LNCAP (cell line): ENCODE results near the gene ITK.

ENCODE experiments used
- TF ChIP-seq, protein P1 (sequence below): fragments of 450-650 bp; IDR thresholded peaks from 2 replicates; pipeline ENCODE4 v1.5.1; 2017; ENCODE audit warnings: mild to moderate bottlenecking

Gene ITK

DNA sequence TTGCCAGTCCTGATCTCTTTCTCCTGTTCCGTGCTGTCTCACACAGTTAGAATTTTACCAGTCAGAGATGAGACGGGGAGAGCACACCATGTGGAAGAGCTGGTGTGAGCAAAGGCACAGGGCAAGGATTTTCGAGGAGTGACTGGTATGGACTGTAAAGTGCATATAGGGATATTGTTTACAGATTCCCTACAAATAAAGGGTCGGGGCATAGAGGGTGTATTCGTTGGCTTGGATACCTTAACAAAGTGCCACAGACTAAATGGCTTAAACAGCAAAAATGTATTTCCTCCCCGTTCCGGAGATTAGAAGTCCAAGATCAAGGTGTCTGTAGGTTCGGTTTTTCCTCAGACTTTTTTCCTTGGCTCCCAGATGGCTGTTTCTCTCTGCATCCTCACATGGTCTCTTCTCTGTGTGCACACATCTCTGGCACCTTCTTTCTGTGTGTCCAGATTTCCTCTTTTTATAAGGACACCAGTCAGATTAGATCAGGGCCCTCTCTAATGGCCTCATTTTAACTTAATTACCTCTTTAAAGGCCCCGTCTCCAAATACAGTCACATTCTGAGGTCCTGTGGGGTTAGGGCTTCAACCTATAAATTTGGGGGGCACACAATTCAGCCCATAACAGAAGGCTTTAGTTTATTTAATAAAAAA lies 108.7 kb downstream of the ITK start:
- TF ChIP-seq, protein P1, sequence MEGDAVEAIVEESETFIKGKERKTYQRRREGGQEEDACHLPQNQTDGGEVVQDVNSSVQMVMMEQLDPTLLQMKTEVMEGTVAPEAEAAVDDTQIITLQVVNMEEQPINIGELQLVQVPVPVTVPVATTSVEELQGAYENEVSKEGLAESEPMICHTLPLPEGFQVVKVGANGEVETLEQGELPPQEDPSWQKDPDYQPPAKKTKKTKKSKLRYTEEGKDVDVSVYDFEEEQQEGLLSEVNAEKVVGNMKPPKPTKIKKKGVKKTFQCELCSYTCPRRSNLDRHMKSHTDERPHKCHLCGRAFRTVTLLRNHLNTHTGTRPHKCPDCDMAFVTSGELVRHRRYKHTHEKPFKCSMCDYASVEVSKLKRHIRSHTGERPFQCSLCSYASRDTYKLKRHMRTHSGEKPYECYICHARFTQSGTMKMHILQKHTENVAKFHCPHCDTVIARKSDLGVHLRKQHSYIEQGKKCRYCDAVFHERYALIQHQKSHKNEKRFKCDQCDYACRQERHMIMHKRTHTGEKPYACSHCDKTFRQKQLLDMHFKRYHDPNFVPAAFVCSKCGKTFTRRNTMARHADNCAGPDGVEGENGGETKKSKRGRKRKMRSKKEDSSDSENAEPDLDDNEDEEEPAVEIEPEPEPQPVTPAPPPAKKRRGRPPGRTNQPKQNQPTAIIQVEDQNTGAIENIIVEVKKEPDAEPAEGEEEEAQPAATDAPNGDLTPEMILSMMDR, result no peak

DNA sequence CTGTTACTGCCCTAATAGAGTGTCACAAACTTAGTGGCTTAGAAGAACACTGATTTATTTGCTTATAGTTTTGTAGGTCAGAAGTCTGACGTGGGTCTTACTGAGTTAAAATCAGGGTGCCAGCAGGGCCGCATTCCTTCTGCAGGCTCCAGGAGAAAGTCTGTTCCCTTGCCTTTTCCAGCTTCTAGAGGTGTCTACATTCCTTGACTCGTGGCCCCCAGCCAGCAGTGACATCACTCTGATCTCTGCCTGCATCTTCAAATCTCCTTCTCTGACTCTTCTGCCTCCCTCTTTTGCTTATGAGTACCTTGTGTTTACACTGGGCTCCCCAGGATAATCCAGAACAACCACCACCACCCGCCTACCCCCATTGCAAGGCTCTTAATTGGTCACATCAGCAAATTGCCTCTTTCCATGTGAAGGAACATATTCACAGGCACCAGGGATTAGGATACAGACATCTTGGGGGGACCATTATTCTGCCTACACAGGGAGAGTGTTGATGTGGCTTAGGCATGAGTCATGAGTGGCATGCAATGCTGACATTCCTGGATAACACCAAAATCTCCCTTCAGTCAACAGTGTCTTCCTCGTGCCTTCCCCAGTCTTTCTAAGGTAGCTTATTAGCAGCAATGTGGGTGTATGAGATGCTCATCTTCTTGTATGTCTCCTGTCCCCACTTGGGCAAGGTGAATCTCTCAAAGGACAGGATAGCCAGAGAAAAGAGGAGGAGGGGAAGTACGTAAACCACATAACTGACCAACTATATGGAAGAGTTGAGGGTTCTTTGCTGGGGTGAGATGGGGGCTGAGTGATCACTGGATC lies 109.7 kb downstream of the ITK start:
- TF ChIP-seq, protein P1, result no peak

DNA sequence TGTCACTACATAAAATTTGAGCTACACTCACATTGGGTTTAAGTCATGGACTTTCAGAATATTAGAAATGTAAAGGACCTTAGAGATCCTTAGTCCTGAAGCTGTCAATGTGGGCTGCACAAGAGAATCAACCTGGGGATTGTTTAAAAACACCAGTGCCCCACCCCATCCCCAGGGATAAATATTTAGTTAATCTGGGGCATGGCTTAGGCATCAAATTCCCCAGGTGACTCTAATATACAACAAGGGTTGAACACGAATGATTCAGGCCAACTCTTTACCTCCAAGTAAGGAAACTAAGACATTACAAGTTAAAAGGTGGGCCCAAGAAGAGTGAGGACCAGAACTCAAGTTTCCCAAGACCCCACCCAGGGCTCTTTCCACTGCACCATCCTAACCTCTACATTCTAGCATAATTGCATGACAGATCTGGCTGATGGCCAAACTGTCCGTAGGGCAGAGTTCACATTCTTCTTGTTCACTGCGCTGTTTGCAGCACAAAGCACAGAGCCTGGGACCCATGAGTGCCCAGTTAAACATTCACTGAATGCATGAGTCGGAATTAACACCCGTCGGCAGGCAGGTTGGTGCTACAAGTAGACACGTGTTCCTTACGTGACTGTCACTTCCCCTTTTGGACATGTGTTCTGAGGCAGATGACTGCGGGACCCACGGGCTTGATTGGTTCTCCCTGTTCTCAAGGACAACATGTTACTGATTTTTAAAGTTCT lies 110.5 kb downstream of the ITK start:
- TF ChIP-seq, protein P1, result no peak

DNA sequence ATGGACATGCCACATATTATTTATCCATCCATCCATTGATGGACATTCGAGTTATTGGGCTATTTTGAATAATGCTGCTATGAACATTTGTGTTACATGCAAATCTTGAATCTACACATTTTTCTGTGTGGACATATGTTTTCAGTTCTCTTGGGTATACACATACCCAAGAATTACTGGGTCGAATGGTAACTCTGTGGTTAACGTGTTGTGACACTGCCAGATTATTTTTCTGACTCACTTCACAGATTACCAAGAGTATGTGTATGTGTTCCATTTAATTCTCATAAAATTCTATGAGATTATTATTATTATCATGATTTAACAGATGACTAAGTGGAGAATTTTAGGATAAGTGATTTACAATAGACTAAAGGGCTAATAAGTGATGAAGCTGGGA lies 112.0 kb downstream of the ITK start:
- TF ChIP-seq, protein P1, result no peak

- TF ChIP-seq, protein P1, result no peak
These were observed 113.9 kb downstream of the ITK start for GRCh38 chr5:157294407-157295091.

- TF ChIP-seq, protein P1, result no peak
These were observed 114.6 kb downstream of the ITK start for GRCh38 chr5:157295247-157295646.

- TF ChIP-seq, protein P1, result no peak
These were observed 119.9 kb downstream of the ITK start for GRCh38 chr5:157300564-157300963.
